Superior temporal gyrus (tissue), 1 donor: ENCODE results near the gene FOXO6.
A peak's percentile ranks its signal among the peaks of the same experiment; 100 is the strongest.

Source experiments
- DNase-seq: peaks from one replicate; pipeline ENCODE4 v3.0.0-alpha.2; 2016; ENCODE audit errors: extremely low spot score

Gene FOXO6

DNA sequence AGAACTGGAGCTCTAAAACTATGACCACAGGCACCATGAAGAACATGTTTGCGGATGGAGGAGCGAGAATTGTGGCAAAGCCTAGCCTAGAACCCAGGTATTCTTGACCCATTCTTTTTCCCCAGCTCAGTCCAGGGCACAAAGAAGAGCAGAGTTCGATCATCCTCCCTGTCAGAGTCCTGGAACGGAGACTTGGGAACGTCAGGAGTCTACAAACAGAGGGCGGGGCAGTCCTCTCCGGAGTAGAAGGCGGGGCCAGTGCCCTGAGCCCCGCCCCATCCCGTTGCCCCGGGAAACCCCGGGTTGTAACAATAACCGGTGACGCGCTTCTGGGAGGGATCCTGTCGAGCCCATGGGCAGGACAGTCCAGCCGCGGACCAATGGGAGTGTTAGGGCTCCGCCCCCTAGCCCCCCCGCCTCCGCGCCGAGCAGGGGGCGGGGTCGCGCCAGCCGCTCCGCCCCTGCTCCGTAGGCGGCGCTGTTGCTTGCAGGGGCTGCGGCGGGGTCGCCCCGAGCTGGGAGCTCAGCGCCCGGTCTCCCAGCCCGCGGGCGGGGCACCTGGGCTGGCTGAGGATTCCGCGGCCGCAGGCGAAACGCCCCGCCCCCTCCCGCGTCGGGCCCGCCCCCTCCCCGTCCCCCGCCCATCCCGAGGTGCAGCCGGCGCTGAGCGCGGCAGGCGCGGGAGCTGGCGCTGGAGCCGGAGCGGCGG lies at the start of gene FOXO6:
TSS of gene FOXO6 (plus strand) at position 649 of the 709 bp plus-strand sequence.
- peak; percentile 99 for DNase-seq

DNA sequence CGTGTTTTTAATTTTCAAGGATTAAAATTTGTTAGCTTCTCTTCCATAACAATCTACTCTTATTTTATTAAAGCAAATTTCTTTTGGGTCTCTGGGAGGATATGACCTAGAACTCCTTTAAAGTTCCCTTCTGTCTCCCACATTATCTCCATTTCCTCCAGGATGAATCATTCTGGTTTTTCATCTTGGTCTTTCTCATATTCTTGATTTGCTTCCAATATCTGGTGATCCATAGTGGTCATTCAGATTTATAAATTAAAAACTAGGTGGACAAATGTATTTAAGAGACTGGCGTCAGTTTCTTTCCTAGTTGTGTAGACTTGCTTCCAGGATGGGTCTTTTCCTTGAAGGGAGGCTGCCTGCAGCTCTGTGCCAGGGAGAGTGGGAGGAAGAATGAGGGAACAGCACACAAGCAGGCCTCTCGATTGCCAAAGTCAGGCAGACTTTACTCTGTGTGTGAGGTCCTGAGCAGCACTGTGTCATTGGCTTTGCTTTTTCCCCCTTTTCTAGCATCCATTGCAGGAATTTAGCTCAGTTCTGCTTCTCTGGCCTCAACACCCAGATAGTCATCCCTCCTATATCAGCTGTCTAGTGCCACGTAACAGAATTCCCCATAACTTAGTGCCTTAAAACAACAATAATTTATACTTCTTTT lies 48.1 kb upstream of the FOXO6 start:
- DNase-seq, result no peak

DNA sequence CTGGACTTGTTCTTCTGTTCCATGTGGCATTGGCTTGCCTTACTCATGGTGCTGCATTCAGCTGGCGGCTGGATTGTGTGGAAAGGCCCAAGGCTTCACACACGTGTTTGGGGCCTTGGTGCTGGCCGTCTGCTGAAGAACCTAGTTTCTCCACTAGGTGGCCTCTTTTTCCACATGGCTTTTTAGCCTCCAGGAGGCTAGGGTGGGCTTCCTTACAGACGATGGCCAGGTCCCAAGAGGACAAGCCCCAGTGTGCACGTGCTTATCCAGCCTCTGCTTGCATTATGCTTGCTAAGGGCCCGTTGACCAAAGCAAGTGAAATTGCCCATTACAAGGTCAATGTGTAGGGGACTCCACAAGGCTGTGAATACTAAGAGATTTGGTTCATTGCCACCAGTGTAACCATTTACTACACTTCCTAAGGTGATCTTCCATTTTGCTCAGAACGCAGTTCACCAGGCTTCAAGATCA lies 47.5 kb upstream of the FOXO6 start:
- DNase-seq, result no peak

DNA sequence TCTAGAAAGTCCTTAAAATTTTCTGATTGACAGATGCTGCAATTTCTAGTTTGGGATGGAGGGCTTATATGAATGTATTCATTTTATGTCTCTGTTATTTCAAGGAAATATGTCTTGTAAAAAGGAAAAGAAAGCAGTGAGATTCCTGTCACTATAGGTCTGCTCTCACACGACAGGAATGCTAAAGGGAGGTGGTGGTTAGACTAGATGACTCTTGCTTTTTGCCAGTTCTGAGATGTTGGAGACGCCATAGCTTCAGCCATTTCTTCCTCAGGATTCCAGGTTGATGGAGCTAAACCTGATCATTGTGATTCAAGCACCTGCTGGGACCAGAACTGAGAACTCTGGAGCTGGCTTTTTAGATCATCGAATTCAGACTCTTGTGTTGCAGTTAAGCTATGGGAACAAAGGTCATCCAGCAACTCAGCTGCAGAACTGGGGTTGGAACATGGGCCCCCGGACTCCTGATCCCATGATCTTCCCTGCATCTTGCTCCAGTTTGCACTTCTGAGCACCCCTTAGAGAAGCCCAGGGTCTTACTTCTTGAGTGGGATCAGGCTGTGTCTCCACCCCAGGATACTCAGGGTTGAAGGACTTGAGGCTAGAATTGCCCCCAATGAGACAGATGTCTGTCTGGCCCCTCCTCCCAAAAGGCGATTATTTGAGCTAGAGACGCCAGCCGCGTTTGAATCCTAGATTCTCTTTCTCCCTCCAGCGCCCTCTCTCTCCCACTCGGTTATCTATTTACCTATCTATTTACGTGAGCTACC lies 46.7 kb upstream of the FOXO6 start:
- no peak for DNase-seq

DNA sequence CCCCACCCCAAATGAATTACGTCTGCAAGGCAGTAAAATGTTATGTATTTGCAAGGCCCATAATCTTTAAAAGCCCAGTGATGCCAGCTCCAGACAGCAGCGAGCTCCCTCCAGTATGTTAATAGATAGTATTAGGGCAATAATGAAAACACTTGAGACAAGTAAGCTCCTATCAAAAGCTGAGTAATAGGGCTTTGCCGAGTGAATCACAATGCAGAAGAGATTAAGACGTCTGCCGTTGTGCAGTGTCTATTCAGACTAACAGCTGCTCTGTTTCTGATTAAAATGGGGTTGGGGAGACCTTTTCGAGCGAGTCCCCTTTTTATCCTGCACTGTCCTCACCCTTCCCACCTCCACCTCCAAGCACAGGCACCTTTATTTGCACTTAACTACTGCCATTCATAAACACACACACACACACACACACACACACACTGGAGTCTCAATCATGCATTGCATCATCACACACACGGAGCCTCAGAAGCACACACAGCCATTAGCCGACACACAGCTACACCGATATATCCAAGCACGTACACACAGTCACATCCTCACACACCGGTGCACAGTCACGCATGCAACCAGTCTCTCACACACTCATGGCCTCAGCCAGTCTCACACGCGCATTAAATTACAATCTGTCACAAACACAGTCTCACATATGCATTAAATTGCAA lies 46.0 kb upstream of the FOXO6 start:
- no peak for DNase-seq

DNA sequence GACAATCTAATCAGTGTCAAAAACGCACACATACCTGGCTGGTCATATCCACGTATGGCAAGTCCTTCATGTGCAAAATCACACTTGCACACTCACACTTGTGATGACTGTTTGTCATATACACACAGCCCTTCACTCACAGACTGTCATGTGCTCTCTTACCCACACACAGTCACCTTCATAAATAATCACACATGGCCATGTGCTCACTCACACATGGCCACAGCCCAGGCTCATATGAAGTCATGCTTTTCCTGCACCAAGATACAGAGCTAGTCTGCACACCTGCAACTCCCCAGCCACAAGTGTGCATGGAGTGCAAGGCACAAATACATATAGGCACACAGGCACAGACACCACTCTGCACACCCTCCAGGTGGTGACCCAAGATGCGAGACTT lies 45.4 kb upstream of the FOXO6 start:
- DNase-seq, result no peak

DNA sequence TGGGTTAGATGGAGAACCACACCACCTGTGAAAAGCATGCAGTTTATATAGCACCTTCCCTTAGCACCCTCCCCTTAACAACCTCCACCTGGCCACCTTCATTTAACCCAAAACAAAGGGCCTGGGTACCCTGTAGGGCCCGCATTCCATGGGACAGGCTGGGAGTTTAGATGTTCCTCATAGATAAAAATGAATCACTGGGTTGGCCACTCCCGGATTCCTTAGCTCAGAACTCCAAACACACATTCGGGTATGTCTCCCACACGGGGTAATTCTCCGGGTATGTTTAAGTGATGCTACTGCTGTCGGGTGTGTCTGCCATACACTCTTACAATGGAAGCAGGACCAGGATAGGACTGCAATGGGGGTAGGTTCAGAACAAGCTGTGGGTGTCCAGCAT lies 43.9 kb upstream of the FOXO6 start:
- DNase-seq, result no peak

DNA sequence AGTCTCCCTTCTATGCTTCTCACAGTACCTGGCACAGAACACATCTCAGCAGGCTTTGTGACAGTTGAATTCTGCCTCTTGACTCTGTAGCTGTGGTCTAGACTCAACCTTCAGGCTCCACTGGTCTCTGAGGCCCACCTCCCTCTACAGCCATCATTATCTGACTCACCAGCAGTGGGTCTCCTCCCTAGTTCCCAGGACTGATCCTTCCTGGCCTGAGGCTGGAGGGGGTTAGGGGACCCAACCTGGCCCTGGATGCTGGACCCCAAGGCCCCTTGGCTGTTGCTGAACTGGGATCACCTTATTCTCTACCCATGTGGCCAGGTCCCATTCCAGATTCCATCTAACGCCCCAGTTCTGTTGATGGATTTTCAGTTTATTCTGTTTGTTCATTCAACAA lies 43.1 kb upstream of the FOXO6 start:
- DNase-seq, result no peak

DNA sequence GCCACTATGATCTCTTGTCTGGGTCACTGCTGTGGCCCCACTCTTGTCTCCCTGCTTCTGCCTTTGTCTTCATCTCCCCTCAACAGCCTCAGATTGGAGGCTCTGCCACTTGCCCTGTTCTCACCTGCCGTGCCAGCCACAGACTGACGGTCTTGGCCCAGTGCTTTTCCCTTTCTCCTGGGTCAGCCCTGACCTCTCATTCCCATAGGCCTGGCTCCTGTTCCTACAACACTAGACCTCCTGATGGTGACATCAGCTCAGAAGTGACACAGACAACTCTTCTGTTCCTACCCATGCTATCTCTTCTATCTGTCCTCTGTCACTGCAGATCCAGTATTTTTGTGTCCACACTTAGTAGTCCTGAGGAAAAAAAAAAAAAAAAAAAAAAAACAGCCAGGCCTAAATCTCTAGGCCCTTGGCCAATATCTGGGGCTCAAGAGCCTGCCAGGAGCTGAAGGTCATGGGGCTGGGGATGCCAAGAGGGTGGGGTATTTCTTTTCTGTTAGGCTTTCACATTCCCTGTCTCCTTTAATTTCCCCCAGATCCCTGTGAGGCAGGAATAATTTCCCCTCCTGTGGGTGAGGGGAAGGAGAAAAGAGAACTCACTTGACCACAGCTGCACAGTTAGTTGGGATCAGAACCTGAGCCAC lies 42.0 kb upstream of the FOXO6 start:
- no peak for DNase-seq

DNA sequence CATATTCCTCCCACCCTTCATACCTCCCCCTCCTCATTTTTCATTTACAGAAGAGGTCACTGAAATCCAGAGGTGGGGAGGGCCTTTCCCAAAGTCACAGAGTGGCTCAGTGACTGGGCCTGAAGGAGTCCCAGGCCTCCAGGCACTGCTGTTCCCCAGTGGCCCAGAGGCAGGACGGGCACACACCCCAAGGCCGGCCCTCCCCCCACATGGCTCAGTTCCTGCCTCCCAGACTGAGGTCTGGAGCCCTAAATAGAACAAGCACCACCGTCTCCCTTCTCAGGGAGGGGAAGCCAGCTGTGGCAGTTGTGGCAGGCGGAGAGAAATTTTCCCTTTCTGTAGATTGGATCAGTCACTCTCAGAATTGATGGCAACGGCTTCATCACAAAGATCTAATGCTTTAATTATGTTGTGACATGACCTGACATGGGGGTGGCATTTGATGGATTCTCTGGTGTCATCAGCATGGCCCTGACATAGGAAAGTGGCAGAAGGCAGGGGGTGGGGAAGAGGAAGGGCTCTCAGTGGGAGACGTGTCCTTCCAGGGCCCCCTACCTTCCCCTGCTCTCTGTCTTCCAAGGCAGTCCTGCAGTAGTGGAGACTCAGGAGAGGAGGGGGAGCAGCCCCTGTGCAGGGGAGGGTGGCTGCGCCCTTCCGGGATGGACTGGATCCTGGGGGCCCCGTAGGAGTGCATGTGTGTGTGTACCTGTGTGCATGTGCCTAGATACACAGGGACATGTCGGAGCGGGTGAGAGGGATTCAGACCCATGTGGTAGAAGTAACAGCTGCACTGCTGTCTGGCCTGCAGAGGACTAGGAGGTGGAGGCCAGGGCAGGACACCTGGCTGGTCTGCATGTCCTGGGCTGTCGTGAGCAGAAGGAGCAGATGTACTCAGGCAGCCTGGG lies 41.2 kb upstream of the FOXO6 start:
- DNase-seq, result no peak

DNA sequence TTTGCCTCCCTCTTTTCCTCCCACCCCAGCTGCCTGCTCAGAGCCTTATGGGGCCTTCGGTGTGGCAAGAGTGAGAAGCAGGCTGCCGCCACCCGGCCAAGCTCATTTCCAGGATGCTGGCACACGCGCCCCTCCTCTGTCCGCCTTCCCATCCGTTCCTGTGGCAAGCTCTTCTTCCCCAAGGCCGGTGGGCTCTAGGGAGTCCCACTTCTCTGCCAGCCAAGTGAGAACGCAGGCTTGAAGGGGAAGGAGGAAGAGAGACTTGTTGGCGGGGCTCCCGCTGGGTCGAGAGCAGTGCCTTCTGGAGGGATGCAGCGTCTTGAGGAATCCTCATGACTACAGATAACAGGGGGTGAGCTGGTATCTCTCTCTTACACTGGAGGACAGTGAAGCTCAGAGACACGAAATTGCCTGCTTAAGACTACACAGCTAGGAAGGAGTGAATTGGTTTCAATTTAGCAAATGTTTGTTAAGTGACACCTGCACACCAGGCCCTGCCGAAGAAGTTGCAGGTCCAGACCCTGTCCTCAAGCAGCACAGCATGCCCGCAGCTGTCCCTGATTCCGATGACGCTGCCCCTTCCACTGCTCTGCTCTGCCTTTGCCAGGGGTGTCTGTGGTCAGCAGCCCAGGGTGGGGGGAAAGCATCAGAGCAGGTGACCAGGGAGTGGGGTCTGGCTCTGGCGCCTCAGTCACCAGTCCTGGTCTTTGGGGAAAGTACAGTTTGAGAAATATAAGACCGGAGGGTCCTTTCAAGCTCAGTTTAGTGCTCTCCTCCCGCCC lies 40.1 kb upstream of the FOXO6 start:
- DNase-seq, result no peak

DNA sequence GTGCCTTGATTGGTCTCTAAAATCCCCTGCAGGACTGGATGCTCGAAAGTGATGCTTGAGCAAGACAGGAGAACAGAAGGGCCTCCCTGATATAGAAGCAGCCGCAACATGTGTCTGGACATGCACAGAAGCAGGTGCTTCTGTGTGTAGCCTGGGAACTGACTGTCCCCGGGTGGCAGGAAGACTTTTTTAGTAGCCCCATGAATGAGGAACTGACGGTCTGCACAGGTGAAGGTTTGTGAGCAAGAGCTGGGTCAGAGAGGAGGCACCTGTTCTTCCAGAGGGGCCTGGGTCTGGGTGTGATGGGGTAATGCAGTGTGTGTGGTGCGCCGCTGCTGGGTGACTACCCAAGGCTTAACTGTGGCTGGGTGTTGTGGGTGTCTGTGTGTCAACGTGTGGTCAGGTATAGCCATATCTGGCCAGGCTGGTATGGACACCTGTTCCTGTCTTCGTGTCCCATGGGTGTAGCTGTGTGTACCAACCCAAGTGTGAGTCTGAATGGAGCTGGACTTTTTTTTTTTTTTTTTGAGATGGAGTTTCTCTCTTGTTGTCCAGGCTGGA lies 39.1 kb upstream of the FOXO6 start:
- no peak for DNase-seq

DNA sequence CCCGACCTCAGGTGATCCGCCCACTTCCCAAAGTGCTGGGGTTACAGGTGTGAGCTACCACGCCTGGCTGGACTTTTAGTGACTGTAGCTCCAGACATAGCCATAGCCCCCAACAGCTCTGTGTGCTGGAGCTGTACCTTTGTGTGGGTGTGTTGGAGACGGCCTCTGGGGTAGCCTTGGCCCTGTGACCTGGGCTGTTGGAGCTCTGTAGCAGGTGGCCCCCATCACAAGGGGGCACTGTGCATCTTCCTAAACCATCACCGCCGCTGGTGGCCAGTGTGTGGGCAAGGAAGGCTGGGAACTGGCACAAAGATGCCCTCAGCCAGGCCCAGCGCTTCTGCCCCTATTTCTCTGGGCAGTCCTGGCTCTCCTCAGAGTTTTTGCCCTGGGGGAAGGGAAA lies 38.4 kb upstream of the FOXO6 start:
- DNase-seq, result peak; percentile 49

DNA sequence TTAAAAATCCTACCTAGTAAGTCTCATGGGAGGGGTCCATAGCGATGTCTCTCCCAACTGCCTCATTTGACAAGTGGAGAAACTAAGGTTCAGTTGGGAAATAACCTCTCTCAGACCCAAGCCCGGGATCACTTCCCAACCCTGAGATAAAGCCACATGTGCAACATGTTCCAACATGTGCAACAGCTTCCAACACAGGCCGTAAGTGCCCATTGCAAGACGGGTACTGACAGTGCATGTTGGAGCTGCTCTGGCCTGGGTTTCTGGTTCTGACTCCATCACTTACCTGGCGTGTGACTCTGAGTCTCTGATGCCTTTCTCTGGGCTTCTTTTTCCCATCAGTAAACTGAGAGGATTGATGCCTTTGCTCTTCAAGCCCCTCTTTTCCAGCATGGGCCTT lies 38.0 kb upstream of the FOXO6 start:
- DNase-seq, result no peak

DNA sequence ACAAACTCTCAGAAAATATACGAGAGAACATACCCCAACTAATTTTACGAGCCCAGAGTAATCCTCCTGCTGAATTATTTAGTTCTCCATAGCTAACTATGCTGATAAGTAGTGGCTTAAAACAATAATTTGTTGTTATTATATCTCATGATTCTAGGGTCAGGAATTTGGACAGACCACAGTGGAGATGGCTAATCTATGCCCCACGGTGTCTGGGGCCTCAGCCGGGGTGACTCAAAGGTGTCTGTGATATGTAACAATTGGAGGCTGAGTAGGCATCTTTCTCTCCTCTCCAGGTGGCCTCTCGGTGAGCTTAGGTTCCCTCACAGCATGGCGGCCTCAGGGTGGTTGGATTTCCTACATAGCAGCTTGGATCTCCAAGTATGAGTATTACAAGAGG lies 35.4 kb upstream of the FOXO6 start:
- no peak for DNase-seq

DNA sequence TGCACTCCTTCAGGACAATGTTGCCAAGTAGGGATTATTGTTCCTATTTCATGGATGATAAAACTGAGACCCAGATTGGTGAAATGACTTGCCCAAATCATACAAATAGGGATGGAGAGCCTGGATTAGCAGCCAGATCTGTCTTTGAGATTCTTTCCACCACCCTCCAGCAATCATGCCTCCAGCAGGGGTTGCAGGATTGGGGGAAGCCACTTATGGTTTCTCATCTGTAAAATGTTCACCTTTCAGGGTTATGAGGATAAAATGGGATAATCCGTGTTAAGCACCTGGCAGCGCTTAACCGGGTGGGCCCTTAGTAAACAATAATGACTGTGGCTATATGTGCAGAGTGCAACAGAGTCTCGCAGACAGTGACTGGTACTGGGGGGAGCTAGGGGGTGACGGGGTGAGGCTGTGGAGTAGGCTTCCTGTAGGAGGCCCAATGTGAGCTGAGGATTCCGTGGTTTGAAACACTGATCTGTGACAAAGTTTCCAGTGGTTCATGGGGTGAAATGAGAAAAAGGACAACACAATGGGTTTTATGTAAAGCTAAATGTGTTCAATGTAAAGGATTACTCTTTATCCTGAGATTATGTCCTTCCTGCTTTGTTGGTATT lies 33.7 kb upstream of the FOXO6 start:
- no peak for DNase-seq

DNA sequence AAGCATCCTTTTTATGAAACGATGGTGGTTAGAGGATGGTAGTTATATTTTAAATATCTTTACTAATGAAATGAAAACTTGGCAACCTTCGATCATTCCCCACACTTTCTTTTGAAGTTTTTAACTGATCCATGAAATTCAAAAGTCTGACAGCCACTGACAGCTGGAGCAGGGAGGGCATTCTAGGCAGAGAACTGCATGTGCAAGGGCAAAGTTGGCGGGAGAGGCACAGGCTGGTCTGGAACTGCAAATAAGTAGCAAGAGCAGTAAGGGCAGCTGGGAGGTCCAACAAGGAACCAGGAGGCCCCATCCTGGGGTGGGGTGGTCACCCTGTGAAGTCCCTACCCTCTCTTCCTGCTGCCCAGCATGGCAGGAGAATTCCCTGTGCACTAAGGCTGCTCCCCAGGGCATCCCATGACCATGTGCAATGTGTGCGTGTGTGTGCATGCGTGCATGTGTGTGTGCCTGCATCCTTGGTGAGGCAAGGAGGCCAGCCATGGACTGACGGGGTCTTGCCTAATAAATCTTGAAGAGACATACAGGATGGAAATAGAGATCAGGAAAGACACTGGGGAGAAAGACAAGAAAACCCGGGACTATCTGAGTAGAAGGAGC lies 33.1 kb upstream of the FOXO6 start:
- no peak for DNase-seq

DNA sequence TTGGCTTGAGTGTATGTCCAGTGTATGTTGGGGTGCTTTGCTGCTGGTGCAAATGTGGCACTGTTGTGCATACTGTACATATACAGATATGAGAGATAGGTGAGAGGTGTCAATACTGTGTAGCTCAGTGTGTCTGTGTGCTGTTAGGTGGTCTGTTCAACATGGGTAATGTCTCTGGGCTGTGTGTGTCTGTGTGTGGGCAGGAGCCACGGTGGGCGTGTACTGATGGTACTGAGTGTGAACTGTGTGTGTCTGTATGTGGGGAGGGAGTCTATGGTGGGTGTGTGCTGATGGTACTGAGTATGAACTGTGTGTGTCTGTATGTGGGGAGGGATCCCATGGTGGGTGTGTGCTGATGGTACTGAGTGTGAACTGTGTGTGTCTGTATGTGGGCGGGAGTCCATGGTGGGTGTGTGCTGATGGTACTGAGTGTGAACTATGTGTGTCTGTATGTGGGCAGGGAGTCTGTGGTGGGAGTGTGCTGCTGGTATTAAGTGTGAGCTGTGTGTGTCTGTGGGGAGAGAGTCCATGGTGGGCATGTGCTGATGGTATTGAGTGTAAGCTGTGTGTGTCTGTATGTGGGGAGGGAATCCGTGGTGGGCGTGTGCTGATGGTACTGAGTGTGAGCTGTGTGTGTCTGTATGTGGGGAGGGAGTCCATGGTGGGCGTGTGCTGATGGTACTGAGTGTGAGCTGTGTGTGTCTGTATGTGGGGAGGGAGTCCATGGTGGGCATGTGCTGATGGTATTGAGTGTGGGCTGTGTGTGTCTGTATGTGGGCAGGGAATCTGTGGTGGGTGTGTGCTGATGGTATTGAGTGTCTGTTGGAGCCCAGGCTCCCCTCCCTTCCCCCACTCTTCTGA lies 32.2 kb upstream of the FOXO6 start:
- no peak for DNase-seq
